ENCODE measurements around the gene CR1L.
"Not testable (repeated sequence)": the region's sequence is repeated elsewhere in the genome, so short reads cannot be mapped to it uniquely, and the experiment has no call there.

CR1L gene

DNA sequence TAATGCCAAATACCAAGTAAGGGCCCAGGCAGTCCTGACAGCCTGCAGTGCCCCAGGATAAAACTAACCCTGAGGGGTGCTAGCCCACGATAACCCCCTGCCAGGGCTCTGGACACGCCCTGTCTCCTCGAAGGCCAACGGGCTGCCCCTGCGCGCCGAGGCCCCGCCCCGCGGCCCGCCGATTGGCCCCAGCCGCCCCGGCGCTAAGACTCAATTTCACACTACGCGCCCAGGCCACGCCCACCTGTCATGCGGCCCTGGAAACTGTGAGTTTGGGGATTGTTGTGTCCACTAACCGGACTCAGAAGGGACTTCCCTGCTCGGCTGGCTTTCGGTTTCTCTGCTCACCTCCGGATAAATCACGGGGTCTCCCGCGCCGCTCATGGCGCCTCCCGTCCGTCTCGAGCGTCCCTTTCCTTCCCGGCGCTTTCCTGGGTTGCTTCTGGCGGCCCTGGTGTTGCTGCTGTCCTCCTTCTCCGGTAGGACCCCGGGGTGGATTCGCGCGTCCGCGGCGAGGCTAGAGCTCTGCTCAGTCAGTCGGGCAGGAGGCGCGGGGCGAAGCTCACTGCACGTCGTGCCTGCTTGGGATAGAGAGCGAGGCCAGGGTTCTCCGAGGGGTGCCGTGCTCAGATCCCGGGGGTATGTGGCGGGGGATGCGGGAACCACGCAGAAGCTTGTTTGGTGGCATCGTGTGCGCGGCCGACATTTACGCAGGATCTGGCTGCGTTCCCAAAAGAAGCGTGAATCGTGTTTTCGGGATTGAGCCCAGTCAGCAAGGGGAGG, at the start of gene CR1L:
Gene CR1L, plus strand, starts transcription at position 282 of the 783 bp plus-strand sequence. Its CDS starts 101 bp downstream, at position 383.
- DNase-seq, result peak; percentile 74 to 83

DNA sequence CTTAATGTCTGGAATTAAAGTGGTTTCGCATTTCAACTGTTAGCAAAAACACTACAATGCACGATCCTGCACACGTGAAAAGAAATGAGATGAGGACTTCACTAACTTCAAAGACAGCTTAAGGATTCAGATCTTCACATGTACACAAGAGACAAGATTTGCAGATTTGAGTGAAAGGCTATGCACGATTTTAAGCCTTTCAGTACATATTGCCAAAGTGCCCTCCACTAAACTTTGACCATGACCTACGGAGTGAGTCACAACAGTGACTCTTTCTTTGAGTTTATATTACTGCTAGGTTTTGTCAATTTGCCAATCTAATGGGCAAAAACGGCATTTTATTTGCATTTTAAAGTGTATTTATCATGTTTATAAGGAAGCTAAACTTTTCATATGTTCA, 41.2 kb upstream of the CR1L start:
- DNase-seq, result no peak

DNA sequence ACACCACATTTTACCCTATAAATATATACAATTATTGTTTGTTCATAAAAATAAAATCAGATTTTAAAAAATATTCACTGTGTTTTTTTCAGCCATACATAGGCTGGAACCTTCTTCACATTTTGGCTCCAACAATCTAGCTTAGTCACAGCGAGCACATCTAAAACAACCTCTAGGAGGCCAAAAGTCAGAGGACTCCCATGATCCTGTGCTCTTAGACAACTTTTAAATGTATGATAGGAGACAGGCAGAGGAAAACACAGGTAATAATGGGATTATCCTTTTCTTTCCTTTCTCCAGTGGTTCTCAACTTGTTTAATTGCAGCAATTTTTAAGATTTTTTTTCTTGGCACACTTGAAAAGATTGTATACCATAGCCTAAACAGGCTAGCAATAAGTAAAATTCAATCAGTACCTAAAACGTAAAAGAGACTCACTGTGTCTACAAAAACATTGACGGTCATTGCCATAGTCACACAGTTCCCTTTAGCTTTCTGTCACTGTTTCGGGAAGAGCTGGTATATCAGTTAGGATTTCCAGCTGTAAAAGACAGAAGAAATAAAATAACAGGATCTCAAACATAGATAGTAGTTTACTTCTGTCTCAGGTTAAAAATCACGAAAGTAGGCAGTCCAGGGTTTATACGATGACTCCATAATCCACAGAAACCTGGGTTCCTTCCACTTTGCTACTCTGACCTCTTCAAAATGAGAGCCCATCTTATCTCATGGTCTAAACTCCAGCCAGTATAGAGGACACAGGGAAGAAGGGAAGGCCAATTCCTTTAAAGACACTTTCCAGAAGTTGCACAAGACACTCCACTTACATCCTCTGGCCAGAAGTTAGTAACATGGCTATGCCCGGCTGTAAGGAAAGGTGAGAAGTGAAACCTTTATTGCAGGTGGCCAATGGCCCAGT, 39.2 kb upstream of the CR1L start:
- DNase-seq, result no peak

DNA sequence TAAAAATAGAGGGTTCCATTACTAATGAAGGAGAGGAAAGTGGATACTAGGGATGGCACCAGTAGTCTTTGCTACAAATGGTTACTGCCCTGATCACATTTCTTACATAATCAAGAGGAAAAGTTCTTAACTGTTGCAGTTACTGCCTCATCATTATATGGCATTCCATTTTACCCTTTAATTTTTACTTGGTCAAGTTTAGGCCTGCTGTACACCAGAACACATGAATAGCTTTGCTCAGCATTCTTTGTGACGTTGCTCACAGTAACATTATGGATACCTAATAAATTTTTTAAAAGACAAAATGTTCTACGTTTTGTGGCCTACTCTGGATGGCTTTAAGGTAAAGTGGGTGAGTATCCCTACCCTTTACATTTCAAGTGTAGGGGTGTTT, 38.6 kb upstream of the CR1L start:
- DNase-seq, result no peak

DNA sequence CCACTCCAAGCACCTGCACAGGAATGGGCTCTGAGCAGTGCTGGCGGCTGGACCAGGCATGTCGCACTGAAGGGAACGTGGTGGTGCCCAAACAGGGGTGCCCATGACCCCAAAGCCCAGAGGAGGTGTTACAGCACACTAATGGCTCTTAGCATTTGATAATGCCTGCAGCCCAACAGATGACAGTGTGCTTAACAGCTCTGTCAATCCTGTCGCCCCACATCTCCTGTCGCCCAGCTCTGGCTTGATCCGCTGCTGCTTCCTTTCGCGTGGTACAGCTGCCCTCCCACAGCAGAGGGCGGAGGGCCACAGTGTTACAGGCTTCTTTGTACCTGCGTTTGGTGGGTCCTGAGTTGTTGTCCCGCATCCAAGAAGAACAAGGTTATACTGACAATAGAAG, 32.2 kb upstream of the CR1L start:
- no peak for DNase-seq

DNA sequence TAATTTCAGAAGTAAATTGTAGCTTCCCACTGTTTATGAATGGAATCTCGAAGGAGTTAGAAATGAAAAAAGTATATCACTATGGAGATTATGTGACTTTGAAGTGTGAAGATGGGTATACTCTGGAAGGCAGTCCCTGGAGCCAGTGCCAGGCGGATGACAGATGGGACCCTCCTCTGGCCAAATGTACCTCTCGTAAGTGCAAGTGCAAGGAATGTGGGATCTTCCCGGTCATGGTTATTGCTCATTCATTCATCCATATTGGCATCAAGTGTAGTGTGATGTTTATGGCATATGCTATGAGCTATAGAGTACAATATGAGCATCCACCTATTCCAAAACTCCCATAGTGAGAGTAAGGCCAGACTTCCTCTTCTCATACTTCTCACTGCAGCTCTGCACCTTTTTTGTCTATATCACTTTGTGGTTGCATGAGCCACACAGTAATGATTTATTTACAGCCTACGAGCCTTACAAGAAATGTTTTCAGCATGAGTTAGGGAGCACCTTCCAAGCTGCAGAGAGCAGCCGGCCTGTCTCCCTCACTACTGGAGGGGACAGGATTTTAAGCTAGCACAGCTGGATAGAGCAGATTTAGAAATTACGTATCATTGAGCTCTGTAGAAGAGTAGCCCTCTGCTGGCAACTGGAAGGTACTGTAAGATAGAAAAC, 24.9 kb upstream of the CR1L start:
- no peak for DNase-seq

DNA sequence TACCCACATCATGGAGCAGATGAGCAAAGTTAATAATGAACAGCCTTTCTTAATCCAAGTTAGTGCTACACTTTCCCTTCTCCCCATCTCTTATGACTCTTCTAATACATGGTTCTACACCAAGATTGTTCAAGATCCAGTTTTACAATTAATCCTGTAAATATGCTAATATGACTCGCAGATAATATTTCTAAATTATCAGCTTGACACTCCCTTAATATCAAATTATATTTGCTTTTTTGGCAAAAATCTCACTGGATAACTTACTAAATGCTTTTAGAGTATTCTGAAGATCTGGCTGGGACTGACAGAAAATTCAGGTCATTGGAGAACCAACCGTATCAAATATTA, 24.4 kb upstream of the CR1L start:
- DNase-seq, result no peak

DNA sequence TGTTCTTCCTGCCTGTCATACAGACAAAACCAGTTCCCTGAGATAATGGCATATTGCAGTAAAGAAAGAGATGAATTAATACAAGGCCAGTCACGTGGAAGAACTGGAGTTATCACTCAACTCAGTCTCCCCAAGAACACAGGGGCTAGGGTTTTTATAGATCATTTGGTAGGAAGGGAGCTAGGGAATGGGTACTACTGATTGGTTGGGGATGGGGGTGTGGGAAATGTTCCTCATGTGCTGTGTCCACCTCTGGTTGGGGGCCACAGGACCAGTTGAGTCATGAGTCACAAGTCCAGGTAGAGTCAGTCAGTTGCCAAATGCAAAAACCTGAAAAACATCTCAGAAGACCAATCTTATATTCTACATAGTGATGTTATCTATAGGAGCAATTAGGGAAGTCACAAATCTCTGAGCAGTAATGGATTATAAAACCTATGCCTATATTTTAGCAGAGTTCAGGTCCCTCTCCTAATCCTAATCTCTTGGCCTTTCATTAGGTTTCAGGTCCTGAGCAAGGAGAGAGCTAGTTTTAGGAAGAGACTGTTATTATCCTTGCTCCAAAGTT, 19.3 kb upstream of the CR1L start:
- not testable (repeated sequence) for DNase-seq

DNA sequence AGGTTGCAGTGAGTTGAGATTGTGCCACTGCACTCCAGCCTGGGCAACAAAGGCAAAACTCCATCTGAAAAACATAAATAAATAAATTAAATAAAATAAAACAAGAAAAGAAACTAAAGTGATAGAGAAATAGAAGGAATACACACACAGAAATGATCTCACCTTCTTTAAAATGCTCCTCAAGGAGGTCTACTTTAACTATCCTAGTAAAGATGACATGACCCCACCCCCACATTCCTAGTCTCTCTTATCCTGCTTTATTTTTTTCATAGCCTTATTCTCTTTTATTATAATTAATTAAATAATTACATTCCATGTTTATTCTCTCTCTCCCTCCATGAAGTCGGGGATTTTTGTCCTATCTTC, 18.0 kb upstream of the CR1L start:
- no peak for DNase-seq

DNA sequence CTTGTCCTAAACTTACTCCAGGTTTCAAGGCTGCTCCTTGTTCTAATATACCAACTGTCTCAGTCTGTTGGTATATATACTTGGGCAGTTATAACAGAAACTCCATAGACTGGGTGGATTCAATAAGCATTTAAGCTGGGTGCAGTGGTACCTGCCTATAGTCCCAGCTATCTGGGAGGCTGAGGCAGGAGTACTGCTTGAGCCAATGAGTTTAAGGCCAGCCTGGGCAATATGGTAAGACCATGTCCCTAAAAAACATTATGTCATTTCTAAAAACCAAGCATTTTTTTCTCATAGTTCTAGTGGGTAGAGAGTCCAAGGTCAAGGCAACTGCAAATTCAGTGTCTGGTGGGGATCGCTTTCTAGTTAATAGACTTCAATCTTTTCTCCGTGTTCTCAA, 17.4 kb upstream of the CR1L start:
- no peak for DNase-seq

DNA sequence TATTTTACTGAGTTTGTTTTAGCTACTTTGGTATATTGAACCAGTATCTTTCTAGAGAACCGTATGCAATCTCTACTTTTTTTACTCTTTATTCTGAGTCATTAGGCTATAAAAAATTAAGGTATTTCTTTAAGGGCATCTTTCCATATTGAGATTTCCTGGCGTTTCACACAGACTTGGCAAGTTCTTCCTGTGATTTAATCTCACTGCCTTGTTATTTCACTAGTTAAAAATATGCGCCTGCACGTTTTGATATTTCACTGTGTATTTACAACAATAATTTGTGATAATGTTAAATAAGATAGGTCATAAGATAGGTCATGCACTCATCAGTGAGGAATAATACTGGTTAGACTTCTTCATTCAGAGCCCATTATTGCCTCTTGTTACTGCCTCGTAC, 16.2 kb upstream of the CR1L start:
- no peak for DNase-seq

DNA sequence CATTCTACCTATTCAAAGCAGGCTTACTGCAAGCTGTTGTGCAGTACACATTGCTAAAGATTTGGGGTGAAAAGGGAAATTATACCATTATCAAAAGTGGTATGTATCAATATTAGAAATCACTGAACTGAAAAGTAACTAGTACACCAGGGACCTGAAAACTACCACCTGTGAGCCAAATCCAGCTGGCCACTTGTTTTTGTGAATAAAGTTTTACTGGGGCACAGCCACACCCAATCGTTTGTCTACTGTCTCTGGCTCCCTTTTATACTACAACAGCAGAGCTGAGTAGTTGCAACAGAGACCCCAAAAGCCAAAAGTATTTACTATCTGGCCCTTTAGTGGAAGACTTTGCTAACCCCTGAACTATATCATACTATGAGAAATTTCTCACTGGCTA, 13.8 kb upstream of the CR1L start:
- DNase-seq, result no peak

DNA sequence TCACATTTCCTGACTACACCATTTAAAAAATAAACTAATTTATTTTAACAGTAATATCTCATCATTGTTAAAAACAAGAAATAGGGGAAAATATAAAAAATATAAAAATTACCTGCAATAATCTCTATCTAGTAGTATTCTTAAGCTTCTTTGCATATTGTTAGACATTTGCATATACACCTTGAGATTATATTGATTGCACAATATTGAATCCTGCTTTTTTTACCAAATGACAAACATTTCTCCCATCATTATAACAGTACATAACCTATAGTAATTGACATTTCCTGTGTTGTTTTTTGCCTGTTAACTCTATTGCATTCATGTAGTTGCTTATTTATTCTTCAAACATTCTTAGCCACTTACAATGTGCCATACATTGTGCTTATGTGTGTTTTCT, 11.7 kb upstream of the CR1L start:
- DNase-seq, result no peak

DNA sequence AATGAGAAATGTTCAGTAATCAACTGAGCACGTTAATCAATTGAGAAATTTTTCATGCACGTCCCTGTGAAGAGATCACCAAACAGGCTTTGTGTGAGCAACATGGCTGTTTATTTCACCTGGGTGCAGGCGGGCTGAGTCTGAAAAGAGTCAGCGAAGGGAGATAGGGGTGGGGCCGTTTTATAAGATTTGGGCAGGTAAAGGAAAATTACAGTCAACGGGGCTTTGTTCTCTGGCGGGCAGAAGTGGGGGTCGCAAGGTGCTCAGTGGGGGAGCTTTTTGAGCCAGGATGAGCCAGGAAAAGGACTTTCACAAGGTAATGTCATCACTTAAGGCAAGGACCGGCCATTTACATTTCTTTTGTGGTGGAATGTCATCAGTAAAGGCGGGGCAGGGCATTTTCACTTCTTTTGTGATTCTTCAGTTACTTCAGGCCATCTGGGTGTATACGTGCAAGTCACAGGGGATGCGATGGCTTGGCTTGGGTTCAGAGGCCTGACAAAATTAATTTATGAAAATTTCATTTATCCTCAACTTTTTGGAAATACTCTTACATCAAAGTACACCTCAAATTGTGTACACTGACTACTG, 11.1 kb upstream of the CR1L start:
- not testable (repeated sequence) for DNase-seq

DNA sequence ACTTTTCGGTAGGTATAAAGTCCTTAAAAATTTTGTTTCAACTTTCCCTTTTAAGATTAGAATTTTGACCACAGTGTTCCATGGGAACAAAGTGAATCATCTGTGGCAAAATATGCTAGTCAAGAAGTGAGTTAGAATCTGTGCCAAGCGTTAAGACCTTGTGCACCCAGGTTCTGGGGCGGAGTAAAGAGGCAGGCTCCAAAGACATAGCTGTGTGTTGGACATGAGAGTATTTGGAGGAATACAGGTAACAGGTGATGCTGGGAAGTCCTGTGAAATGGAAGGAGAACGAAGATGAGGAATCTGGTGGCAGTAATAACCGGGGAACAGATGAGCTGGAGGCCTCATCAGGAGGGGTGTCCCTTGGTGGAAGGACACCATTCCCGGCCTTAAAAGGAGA, 10.6 kb upstream of the CR1L start:
- not testable (repeated sequence) for DNase-seq

DNA sequence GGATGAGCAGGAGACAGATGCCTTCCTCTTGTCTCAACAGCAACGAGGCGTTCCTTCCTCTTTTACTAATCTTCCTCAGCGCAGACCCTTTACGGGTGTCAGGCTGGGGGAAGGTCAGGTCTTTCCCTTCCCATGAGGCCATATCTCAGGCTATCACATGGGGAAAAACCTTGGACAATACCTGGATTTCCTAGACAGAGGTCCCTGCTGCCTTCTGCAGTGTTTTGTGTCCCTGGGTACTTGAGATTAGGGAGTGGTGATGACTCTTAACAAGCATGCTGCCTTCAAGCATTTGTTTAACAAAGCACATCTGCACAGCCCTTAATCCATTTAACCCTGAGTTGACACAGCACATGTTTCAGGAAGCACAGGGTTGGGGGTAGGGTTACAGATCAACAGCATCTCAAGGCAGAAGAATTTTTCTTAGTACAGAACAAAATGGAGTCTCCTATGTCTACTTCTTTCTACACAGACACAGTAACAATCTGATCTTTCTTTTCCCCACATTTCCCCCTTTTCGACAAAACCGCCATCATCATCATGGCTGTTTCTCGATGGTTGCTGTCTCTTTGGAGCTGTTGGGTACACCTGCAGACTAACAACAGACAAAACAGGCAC, 9.3 kb upstream of the CR1L start:
- DNase-seq, result not testable (repeated sequence)

DNA sequence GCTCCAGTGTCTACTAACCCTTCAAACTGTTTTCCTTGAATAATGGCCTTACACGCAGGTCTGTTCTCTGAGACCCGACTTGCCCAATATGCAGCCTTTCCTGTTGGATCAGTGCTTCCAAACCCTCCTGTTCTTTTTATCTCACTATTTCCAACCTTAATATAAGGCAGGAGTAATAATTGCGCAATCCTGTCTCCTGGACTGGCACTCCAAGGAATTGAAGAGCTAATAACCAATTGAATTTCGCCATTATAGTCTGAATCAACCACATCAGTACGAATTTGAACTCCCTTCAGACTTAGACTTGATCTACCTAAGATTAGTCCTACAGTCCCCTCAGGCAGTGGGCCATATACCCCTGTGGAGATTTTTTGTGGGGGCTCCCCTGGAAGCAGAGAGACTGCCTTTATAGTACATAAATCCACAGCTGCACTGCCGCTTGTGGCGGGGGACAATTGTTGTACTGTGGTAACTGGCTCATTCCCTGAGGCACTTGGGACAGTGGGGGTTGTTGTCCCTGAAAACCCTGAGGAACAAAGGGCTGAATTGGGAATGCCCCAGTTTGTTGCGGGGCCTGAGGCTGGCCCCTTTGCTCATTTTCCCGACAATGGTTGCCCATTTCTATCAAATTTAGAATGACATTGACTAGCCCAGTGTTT, 6.3 kb upstream of the CR1L start:
- not testable (repeated sequence) for DNase-seq

DNA sequence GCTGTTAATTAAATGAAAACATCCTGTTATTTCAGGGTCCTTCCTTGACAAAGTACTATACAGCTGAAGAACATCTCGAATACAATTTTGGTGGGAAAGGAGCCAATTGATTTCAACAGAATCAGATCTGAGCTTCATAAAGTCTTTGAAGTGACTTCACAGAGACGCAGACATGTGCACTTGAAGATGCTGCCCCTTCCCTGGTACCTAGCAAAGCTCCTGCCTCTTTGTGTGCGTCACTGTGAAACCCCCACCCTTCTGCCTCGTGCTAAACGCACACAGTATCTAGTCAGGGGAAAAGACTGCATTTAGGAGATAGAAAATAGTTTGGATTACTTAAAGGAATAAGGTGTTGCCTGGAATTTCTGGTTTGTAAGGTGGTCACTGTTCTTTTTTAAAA, 5.6 kb upstream of the CR1L start:
- DNase-seq, result not testable (repeated sequence)

DNA sequence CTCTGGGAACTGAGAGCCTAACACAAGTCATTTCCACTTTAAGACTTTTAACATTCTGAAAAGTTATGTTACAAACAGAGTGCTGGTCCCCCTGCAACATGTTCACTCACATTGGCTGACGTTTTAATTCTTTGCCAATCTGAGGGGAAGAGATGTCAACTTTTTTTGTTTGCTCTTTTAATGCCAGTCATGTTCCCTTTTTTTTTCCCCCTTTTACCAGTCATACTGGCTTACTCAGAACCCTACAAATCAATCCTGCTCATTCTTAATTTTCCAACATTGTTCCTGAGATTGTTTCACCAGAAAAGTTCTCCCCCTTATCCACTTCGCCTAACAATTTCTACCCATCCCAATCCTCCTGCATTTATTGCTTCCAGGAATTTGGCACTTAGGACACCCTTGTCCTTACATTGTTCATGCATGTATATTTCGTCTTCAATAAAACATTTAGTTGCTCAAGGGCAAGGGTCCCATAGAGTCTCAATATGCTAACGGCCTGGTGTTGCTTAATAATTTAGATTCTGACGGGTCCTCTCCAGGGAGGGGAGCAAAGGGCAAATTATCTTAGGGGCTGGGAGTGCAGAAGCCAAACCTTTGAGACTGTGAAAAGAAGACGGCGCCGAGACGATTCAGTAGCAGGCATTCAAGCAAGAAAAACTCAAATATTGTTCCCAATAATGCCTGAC, 624 bp upstream of the CR1L start:
- DNase-seq, result no peak

DNA sequence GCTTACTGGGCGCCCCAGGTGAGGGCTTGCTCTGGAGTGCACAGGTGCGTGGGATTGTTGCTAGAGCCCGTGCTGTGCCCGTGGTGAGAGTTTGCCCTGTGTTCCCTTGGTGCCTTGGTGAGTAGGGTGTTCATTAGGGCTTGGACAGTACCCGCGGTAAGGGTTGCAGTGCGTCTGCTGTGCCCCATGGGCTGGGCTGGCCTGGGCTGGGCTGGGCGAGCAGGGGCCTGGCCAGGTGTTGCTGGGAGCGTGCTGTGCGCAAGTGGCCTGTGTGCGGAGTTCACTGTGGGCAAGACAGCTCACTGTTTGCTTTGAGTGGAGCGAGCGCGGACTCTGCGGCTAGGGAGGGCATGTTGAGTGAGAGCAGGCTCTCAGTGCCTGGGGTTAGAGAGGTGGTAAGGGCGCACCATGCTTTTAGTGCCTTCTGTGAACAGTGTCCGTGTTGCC, 725 bp downstream of the CR1L start:
- no peak for DNase-seq

DNA sequence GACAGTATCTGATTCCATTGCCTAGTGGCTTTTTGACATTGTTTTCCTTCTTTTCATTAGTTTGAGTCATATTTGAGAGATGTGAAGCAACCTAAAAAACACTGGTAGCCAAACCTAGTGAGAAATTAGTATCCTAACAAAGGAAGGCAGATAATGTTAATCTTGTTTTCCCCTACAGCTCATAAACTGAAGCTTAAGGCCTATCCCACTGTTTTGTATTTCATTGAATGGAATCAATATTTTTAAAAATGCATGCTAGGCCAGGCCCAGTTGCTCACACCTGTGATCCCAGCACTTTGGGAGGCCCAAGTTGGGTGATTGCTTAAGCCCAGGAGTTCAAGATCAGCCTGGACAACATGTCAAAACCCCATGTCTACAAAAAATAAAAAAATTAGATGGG, 1.2 kb downstream of the CR1L start:
- DNase-seq, result no peak
